ENCODE measurements around the gene GCNT4.
"Not testable (repeated sequence)": the region's sequence is repeated elsewhere in the genome, so short reads cannot be mapped to it uniquely, and the experiment has no call there.

The GCNT4 gene

GRCh38 chr5:75052192-75053053 lies at the start of gene GCNT4:
Gene GCNT4 (minus strand): TSS chr5:75052558. CDS start chr5:75030037, 22,521 bp downstream.
- no peak for DNase-seq

- DNase-seq: not testable (repeated sequence)
Measured at GRCh38 chr5:75095956-75096355, 43.6 kb upstream of the GCNT4 start.

- no peak for DNase-seq
Measured at GRCh38 chr5:75091597-75091996, 39.2 kb upstream of the GCNT4 start.

GRCh38 chr5:75089662-75090061 lies 37.3 kb upstream of the GCNT4 start:
- no peak for DNase-seq

- no peak for DNase-seq
Measured at GRCh38 chr5:75089137-75089536, 36.8 kb upstream of the GCNT4 start.

- no peak for DNase-seq
Measured at GRCh38 chr5:75088648-75089047, 36.3 kb upstream of the GCNT4 start.

GRCh38 chr5:75081510-75081909 lies 29.2 kb upstream of the GCNT4 start:
- DNase-seq: no peak

- not testable (repeated sequence) for DNase-seq
Measured at GRCh38 chr5:75079346-75079745, 27.0 kb upstream of the GCNT4 start.

GRCh38 chr5:75078027-75078426 lies 25.7 kb upstream of the GCNT4 start:
- no peak for DNase-seq

- DNase-seq: no peak
Measured at GRCh38 chr5:75072061-75072460, 19.7 kb upstream of the GCNT4 start.

GRCh38 chr5:75071100-75071499 lies 18.7 kb upstream of the GCNT4 start:
- DNase-seq: no peak

GRCh38 chr5:75067434-75067833 lies 15.1 kb upstream of the GCNT4 start:
- DNase-seq: no peak

- DNase-seq: no peak
Measured at GRCh38 chr5:75062925-75063531, 10.7 kb upstream of the GCNT4 start.

GRCh38 chr5:75059912-75060545 lies 7.7 kb upstream of the GCNT4 start:
- no peak for DNase-seq

- DNase-seq: no peak
Measured at GRCh38 chr5:75058986-75059535, 6.7 kb upstream of the GCNT4 start.

GRCh38 chr5:75057561-75057960 lies 5.2 kb upstream of the GCNT4 start:
- no peak for DNase-seq

GRCh38 chr5:75055727-75056144 lies 3.4 kb upstream of the GCNT4 start:
- no peak for DNase-seq

- no peak for DNase-seq
Measured at GRCh38 chr5:75054134-75054930, 2.0 kb upstream of the GCNT4 start.

- DNase-seq: no peak
Measured at GRCh38 chr5:75053304-75054133, 1.2 kb upstream of the GCNT4 start.

GRCh38 chr5:75053054-75053303 lies 621 bp upstream of the GCNT4 start:
- no peak for DNase-seq

- DNase-seq: no peak
Measured at GRCh38 chr5:75051217-75051751, 1.1 kb downstream of the GCNT4 start.

- no peak for DNase-seq
Measured at GRCh38 chr5:75050415-75050814, 1.9 kb downstream of the GCNT4 start.

All from SHP77 treated with DMSO at 0.1 percent for 48 hours (cell line).